DOHH2 (cell line): ENCODE results near the gene PRRT2.

Experiments
- H3F3A ChIP-seq: fragments of 200-600 bp; sonication (generic), shearing (Covaris generic); 2 replicates; pipeline ENCODE4 v1.6.0; 2016; ENCODE audit warnings: antibody characterized with exemption, mild to moderate bottlenecking; ENCODE audit not compliant: control insufficient read depth, insufficient read depth
- H3K27ac ChIP-seq: fragments of 200-600 bp; sonication (generic); 2 replicates; pipeline ENCODE4 v1.5.1; 2014; ENCODE audit warnings: low read depth, mild to moderate bottlenecking, low read length, moderate library complexity
- H3K27me3 ChIP-seq: fragments of 200-600 bp; sonication (generic); 2 replicates; pipeline ENCODE4 v1.6.1; 2014; ENCODE audit warnings: mild to moderate bottlenecking, low read length, mixed read lengths; ENCODE audit not compliant: control insufficient read depth
- H3K36me3 ChIP-seq: fragments of 200-600 bp; sonication (generic); 2 replicates; pipeline ENCODE4 v1.6.1; 2014; ENCODE audit warnings: mild to moderate bottlenecking, low read length, moderate library complexity, mixed read lengths; ENCODE audit not compliant: control insufficient read depth
- H3K4me1 ChIP-seq: fragments of 200-600 bp; sonication (generic); 2 replicates; pipeline ENCODE4 v1.6.1; 2014; ENCODE audit warnings: mild to moderate bottlenecking, low read length, mixed read lengths; ENCODE audit not compliant: control insufficient read depth
- H3K4me2 ChIP-seq: fragments of 200-600 bp; sonication (generic); 2 replicates; pipeline ENCODE4 v1.6.0; 2014; ENCODE audit warnings: mild to moderate bottlenecking, low read length, moderate library complexity
- H3K4me3 ChIP-seq: fragments of 200-600 bp; sonication (generic); 2 replicates; pipeline ENCODE4 v1.5.1; 2014; ENCODE audit warnings: mild to moderate bottlenecking, low read length, mixed read lengths
- H3K79me2 ChIP-seq: fragments of 200-600 bp; sonication (generic); 2 replicates; pipeline ENCODE4 v1.6.1; 2014; ENCODE audit warnings: mild to moderate bottlenecking, low read length, mixed read lengths; ENCODE audit not compliant: control insufficient read depth
- H3K9me2 ChIP-seq: fragments of 200-600 bp; sonication (generic); replicated peaks from 2 replicates; pipeline ENCODE4 v1.6.1; 2014; ENCODE audit warnings: mild to moderate bottlenecking, low read length, mixed read lengths; ENCODE audit not compliant: control insufficient read depth
- H3K9me3 ChIP-seq: fragments of 200-600 bp; sonication (generic); 2 replicates; pipeline ENCODE4 v1.6.1; 2014; ENCODE audit warnings: antibody characterized with exemption, low read length, mixed read lengths; ENCODE audit not compliant: control insufficient read depth, insufficient read depth
- H4K20me1 ChIP-seq: fragments of 200-600 bp; sonication (generic); 2 replicates; pipeline ENCODE4 v1.6.0; 2014; ENCODE audit warnings: low read depth, mild to moderate bottlenecking, antibody characterized with exemption, low read length, moderate library complexity; ENCODE audit not compliant: control insufficient read depth, insufficient read depth
- EZH2phosphoT487 ChIP-seq: fragments of 200-600 bp; sonication (generic); IDR thresholded peaks from 2 replicates; pipeline ENCODE4 v1.6.1; 2017; ENCODE audit warnings: borderline replicate concordance, mild to moderate bottlenecking, antibody characterized with exemption, low read length, moderate library complexity, mixed read lengths
- TF ChIP-seq, protein P1 (sequence below): fragments of 200-600 bp; sonication (generic); IDR thresholded peaks from one replicate; pipeline ENCODE4 v1.5.1; 2014; ENCODE audit warnings: antibody characterized with exemption, mild to moderate bottlenecking, low read depth, low read length; ENCODE audit not compliant: poor library complexity, severe bottlenecking

The PRRT2 gene

GRCh38 chr16:29806641-29807425 is 5.2 kb upstream of the PRRT2 start:
- peak overlapping the region; percentile 89 for H3K27ac ChIP-seq
- H3F3A ChIP-seq: peaks cover 32% of the 10 kb centered on the region
- peak overlapping the region; percentile 97 for H3K4me2 ChIP-seq
- H3K9me2 ChIP-seq: no peaks in the 10 kb centered on the region
- H3K79me2 ChIP-seq: peaks cover 30% of the 10 kb centered on the region
- peaks cover 67% of the 10 kb centered on the region for H3K4me1 ChIP-seq
- H3K9me3 ChIP-seq: no peaks in the 10 kb centered on the region
- no peaks in the 10 kb centered on the region for H3K27me3 ChIP-seq
- TF ChIP-seq EZH2phosphoT487: no peak
- TF ChIP-seq, protein P1, sequence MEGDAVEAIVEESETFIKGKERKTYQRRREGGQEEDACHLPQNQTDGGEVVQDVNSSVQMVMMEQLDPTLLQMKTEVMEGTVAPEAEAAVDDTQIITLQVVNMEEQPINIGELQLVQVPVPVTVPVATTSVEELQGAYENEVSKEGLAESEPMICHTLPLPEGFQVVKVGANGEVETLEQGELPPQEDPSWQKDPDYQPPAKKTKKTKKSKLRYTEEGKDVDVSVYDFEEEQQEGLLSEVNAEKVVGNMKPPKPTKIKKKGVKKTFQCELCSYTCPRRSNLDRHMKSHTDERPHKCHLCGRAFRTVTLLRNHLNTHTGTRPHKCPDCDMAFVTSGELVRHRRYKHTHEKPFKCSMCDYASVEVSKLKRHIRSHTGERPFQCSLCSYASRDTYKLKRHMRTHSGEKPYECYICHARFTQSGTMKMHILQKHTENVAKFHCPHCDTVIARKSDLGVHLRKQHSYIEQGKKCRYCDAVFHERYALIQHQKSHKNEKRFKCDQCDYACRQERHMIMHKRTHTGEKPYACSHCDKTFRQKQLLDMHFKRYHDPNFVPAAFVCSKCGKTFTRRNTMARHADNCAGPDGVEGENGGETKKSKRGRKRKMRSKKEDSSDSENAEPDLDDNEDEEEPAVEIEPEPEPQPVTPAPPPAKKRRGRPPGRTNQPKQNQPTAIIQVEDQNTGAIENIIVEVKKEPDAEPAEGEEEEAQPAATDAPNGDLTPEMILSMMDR: no peak
- peaks cover 24% of the 10 kb centered on the region for H4K20me1 ChIP-seq
- H3K36me3 ChIP-seq: peaks cover 70% of the 10 kb centered on the region
- peak overlapping the region; percentile 97 for H3K4me3 ChIP-seq

GRCh38 chr16:29807426-29808218 is 4.4 kb upstream of the PRRT2 start:
- H3K27ac ChIP-seq: peak overlapping the region; percentile 89
- peak overlapping the region; percentile 97 for H3K4me2 ChIP-seq
- H3K27me3 ChIP-seq: no peaks in the 10 kb centered on the region
- H3K9me2 ChIP-seq: no peaks in the 10 kb centered on the region
- H3K9me3 ChIP-seq: no peaks in the 10 kb centered on the region
- H3K4me1 ChIP-seq: peaks cover 70% of the 10 kb centered on the region
- TF ChIP-seq, protein P1: peak; percentile 56
- no peak for TF ChIP-seq EZH2phosphoT487
- peaks cover 24% of the 10 kb centered on the region for H4K20me1 ChIP-seq
- H3F3A ChIP-seq: peaks cover 30% of the 10 kb centered on the region
- H3K79me2 ChIP-seq: peaks cover 30% of the 10 kb centered on the region
- H3K36me3 ChIP-seq: peaks cover 64% of the 10 kb centered on the region
- H3K4me3 ChIP-seq: peak overlapping the region; percentile 97

DNA sequence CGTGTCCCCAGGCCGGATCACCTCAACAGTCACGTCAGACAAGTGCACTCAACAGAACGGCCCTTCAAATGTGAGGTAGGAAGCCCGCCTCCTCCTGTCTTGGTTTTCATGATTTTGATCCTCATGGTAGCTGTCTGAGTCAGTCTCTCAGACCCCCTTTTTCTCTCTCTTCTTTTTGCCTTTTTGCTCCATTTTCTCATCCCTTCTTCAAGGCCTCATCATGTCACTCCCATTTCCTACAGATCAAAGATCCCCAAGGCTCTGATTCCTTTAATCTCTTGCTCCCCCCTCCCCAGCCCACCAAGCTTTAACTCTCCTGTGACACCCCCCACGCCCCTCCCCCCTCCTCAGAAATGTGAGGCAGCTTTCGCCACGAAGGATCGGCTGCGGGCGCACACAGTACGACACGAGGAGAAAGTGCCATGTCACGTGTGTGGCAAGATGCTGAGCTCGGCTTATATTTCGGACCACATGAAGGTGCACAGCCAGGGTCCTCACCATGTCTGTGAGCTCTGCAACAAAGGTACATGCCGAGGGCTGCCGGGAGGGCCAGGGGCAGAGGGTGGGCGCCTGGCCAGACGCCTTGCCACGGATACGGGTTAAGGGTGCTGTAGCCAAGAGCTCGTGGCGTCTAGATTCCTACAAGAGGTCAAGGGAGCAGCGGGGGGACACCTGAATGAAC is 3.6 kb upstream of the PRRT2 start:
- Histone ChIP-seq H3K9me3 (no peaks in the 10 kb centered on the region), H3K27me3 (no peaks in the 10 kb centered on the region)

More for the DNA sequence above, 3.6 kb upstream of the PRRT2 start:
- H3K4me1 ChIP-seq: peaks cover 70% of the 10 kb centered on the region
- H3K4me3 ChIP-seq: peak overlapping the region; percentile 97
- peak overlapping the region; percentile 89 for H3K27ac ChIP-seq
- H3K79me2 ChIP-seq: peaks cover 30% of the 10 kb centered on the region
- H4K20me1 ChIP-seq: peaks cover 24% of the 10 kb centered on the region
- H3F3A ChIP-seq: peaks cover 27% of the 10 kb centered on the region
- H3K4me2 ChIP-seq: peak overlapping the region; percentile 97
- H3K9me2 ChIP-seq: no peaks in the 10 kb centered on the region
- H3K36me3 ChIP-seq: peaks cover 57% of the 10 kb centered on the region
- TF ChIP-seq EZH2phosphoT487: no peak
- TF ChIP-seq, protein P1: no peak
